ENCODE results near the gene CHRNA5.

CHRNA5 gene

GRCh38 chr15:78565951-78566774 lies 843 bp downstream of the CHRNA5 start:
- 6 to 10% methylated on average over 7 to 8 of the region's 19 CpGs for WGBS, 2 experiments (ENCODE audit: insufficient coverage in 2 of 2)
- Histone ChIP-seq H3K4me3 (ENCODE audit: extremely low read depth, insufficient read depth, low read length, poor library complexity, severe bottlenecking) (peak overlapping the region; percentile 66), H3K36me3 (ENCODE audit: control insufficient read depth, insufficient read depth, low read length) (no peaks in the 10 kb centered on the region), H3K4me1 (ENCODE audit: control insufficient read depth, insufficient read depth, low read length, poor library complexity, severe bottlenecking) (no peaks in the 10 kb centered on the region), H3K9me3 (ENCODE audit: control insufficient read depth, low read length) (no peaks in the 10 kb centered on the region), H3K27ac (ENCODE audit: low read depth, low read length, severe bottlenecking) (peak overlapping the region; percentile 39)

- Histone ChIP-seq H3K27ac (ENCODE audit: low read depth, low read length, severe bottlenecking) (no peak overlapping the region), H3K36me3 (ENCODE audit: control insufficient read depth, insufficient read depth, low read length) (no peaks in the 10 kb centered on the region), H3K4me3 (ENCODE audit: extremely low read depth, insufficient read depth, low read length, poor library complexity, severe bottlenecking) (no peak overlapping the region), H3K9me3 (ENCODE audit: control insufficient read depth, low read length) (no peaks in the 10 kb centered on the region), H3K4me1 (ENCODE audit: control insufficient read depth, insufficient read depth, low read length, poor library complexity, severe bottlenecking) (no peaks in the 10 kb centered on the region)
- WGBS, 2 experiments (ENCODE audit: insufficient coverage in 2 of 2), result 80% methylated on average over 1 of the region's 4 CpGs; no CpG with 5 or more reads in 1 of the 2 experiments
Measured at GRCh38 chr15:78567531-78567930, 2.2 kb downstream of the CHRNA5 start.

- Histone ChIP-seq H3K4me1 (ENCODE audit: control insufficient read depth, insufficient read depth, low read length, poor library complexity, severe bottlenecking) (no peaks in the 10 kb centered on the region), H3K4me3 (ENCODE audit: extremely low read depth, insufficient read depth, low read length, poor library complexity, severe bottlenecking) (no peak overlapping the region), H3K36me3 (ENCODE audit: control insufficient read depth, insufficient read depth, low read length) (no peaks in the 10 kb centered on the region), H3K9me3 (ENCODE audit: control insufficient read depth, low read length) (no peaks in the 10 kb centered on the region), H3K27ac (ENCODE audit: low read depth, low read length, severe bottlenecking) (no peak overlapping the region)
- 60 to 94% methylated on average over 1 to 2 of the region's 2 CpGs for WGBS, 2 experiments (ENCODE audit: insufficient coverage in 2 of 2)
Measured at GRCh38 chr15:78570710-78571109, 5.4 kb downstream of the CHRNA5 start.

- H3K4me1 ChIP-seq (ENCODE audit: control insufficient read depth, insufficient read depth, low read length, poor library complexity, severe bottlenecking), result no peaks in the 10 kb centered on the region
- no CpG with 5 or more reads among the region's 4 CpGs for WGBS, 2 experiments (ENCODE audit: insufficient coverage in 2 of 2)
- H3K27ac ChIP-seq (ENCODE audit: low read depth, low read length, severe bottlenecking), result no peak overlapping the region
- H3K9me3 ChIP-seq (ENCODE audit: control insufficient read depth, low read length), result no peaks in the 10 kb centered on the region
- H3K4me3 ChIP-seq (ENCODE audit: extremely low read depth, insufficient read depth, low read length, poor library complexity, severe bottlenecking), result no peak overlapping the region
- no peaks in the 10 kb centered on the region for H3K36me3 ChIP-seq (ENCODE audit: control insufficient read depth, insufficient read depth, low read length)
Measured at GRCh38 chr15:78571382-78571781, 6.1 kb downstream of the CHRNA5 start.

GRCh38 chr15:78573416-78573815 lies 8.1 kb downstream of the CHRNA5 start:
- H3K4me3 ChIP-seq (ENCODE audit: extremely low read depth, insufficient read depth, low read length, poor library complexity, severe bottlenecking), result no peak overlapping the region
- no peaks in the 10 kb centered on the region for H3K4me1 ChIP-seq (ENCODE audit: control insufficient read depth, insufficient read depth, low read length, poor library complexity, severe bottlenecking)
- WGBS, 2 experiments (ENCODE audit: insufficient coverage in 2 of 2), result 89 to 94% methylated on average over 2 to 3 of the region's 4 CpGs
- H3K27ac ChIP-seq (ENCODE audit: low read depth, low read length, severe bottlenecking), result no peak overlapping the region
- H3K36me3 ChIP-seq (ENCODE audit: control insufficient read depth, insufficient read depth, low read length), result no peaks in the 10 kb centered on the region
- H3K9me3 ChIP-seq (ENCODE audit: control insufficient read depth, low read length), result no peaks in the 10 kb centered on the region

- Histone ChIP-seq H3K27ac (ENCODE audit: low read depth, low read length, severe bottlenecking) (no peak overlapping the region), H3K9me3 (ENCODE audit: control insufficient read depth, low read length) (no peaks in the 10 kb centered on the region), H3K4me3 (ENCODE audit: extremely low read depth, insufficient read depth, low read length, poor library complexity, severe bottlenecking) (no peak overlapping the region), H3K4me1 (ENCODE audit: control insufficient read depth, insufficient read depth, low read length, poor library complexity, severe bottlenecking) (no peaks in the 10 kb centered on the region), H3K36me3 (ENCODE audit: control insufficient read depth, insufficient read depth, low read length) (no peaks in the 10 kb centered on the region)
- WGBS, 2 experiments (ENCODE audit: insufficient coverage in 2 of 2), result 88% methylated on average over 1 of the region's 1 CpG; no CpG with 5 or more reads in 1 of the 2 experiments
Measured at GRCh38 chr15:78574944-78575343, 9.6 kb downstream of the CHRNA5 start.

GRCh38 chr15:78597583-78597982 lies 32.3 kb downstream of the CHRNA5 start:
- H3K27ac ChIP-seq (ENCODE audit: low read depth, low read length, severe bottlenecking), result no peak overlapping the region
- H3K9me3 ChIP-seq (ENCODE audit: control insufficient read depth, low read length), result no peaks in the 10 kb centered on the region
- no peaks in the 10 kb centered on the region for H3K36me3 ChIP-seq (ENCODE audit: control insufficient read depth, insufficient read depth, low read length)
- H3K4me1 ChIP-seq (ENCODE audit: control insufficient read depth, insufficient read depth, low read length, poor library complexity, severe bottlenecking), result no peaks in the 10 kb centered on the region
- no CpG with 5 or more reads among the region's 1 CpG for WGBS, 2 experiments (ENCODE audit: insufficient coverage in 2 of 2)
- no peak overlapping the region for H3K4me3 ChIP-seq (ENCODE audit: extremely low read depth, insufficient read depth, low read length, poor library complexity, severe bottlenecking)

- Histone ChIP-seq H3K4me1 (ENCODE audit: control insufficient read depth, insufficient read depth, low read length, poor library complexity, severe bottlenecking) (no peaks in the 10 kb centered on the region), H3K36me3 (ENCODE audit: control insufficient read depth, insufficient read depth, low read length) (no peaks in the 10 kb centered on the region), H3K27ac (ENCODE audit: low read depth, low read length, severe bottlenecking) (no peak overlapping the region), H3K9me3 (ENCODE audit: control insufficient read depth, low read length) (no peaks in the 10 kb centered on the region), H3K4me3 (ENCODE audit: extremely low read depth, insufficient read depth, low read length, poor library complexity, severe bottlenecking) (no peak overlapping the region)
- WGBS, 2 experiments (ENCODE audit: insufficient coverage in 2 of 2), result 78 to 100% methylated on average over 2 to 3 of the region's 3 CpGs
Measured at GRCh38 chr15:78598348-78598747, 33.0 kb downstream of the CHRNA5 start.

- H3K27ac ChIP-seq (ENCODE audit: low read depth, low read length, severe bottlenecking), result no peak overlapping the region
Measured at GRCh38 chr15:78599189-78599588, 33.9 kb downstream of the CHRNA5 start.

GRCh38 chr15:78603467-78603866 lies 38.1 kb downstream of the CHRNA5 start:
- H3K4me3 ChIP-seq (ENCODE audit: extremely low read depth, insufficient read depth, low read length, poor library complexity, severe bottlenecking), result no peak overlapping the region
- no peaks in the 10 kb centered on the region for H3K4me1 ChIP-seq (ENCODE audit: control insufficient read depth, insufficient read depth, low read length, poor library complexity, severe bottlenecking)
- H3K27ac ChIP-seq (ENCODE audit: low read depth, low read length, severe bottlenecking), result no peak overlapping the region
- 78 to 93% methylated on average over 2 of the region's 3 CpGs for WGBS, 2 experiments (ENCODE audit: insufficient coverage in 2 of 2)
- no peaks in the 10 kb centered on the region for H3K36me3 ChIP-seq (ENCODE audit: control insufficient read depth, insufficient read depth, low read length)
- peaks cover 9% of the 10 kb centered on the region for H3K9me3 ChIP-seq (ENCODE audit: control insufficient read depth, low read length)

More at GRCh38 chr15:78599189-78599588, 33.9 kb downstream of the CHRNA5 start:
- no peaks in the 10 kb centered on the region for H3K4me1 ChIP-seq (ENCODE audit: control insufficient read depth, insufficient read depth, low read length, poor library complexity, severe bottlenecking)
- H3K4me3 ChIP-seq (ENCODE audit: extremely low read depth, insufficient read depth, low read length, poor library complexity, severe bottlenecking), result no peak overlapping the region
- H3K9me3 ChIP-seq (ENCODE audit: control insufficient read depth, low read length), result no peaks in the 10 kb centered on the region
- H3K36me3 ChIP-seq (ENCODE audit: control insufficient read depth, insufficient read depth, low read length), result no peaks in the 10 kb centered on the region

- WGBS, 2 experiments (ENCODE audit: insufficient coverage in 2 of 2), result no CpG with 5 or more reads among the region's 2 CpGs
- H3K9me3 ChIP-seq (ENCODE audit: control insufficient read depth, low read length), result peaks cover 9% of the 10 kb centered on the region
- H3K4me1 ChIP-seq (ENCODE audit: control insufficient read depth, insufficient read depth, low read length, poor library complexity, severe bottlenecking), result no peaks in the 10 kb centered on the region
- H3K4me3 ChIP-seq (ENCODE audit: extremely low read depth, insufficient read depth, low read length, poor library complexity, severe bottlenecking), result no peak overlapping the region
- H3K27ac ChIP-seq (ENCODE audit: low read depth, low read length, severe bottlenecking), result no peak overlapping the region
- H3K36me3 ChIP-seq (ENCODE audit: control insufficient read depth, insufficient read depth, low read length), result no peaks in the 10 kb centered on the region
Measured at GRCh38 chr15:78604420-78604819, 39.1 kb downstream of the CHRNA5 start.
